A549 (cell line): ENCODE results near the gene ATXN10. TPM values are rescaled to one million over a fixed set of nuclear protein-coding genes. Genes with fewer than 3 reads are reported as not detected.

Experiments used
- ATAC-seq, 2 experiments: fragments of 200-7000 bp in 1 of 2; fragments of >200 bp in 1 of 2; cut with Nextera tagmentation in 1 of 2; cut with Tn5 transposase in 1 of 2; 3 replicates each; pipeline versions ENCODE4 v1.8.0 to v1.9.1; 2018 to 2020; ENCODE audit warnings: mild to moderate bottlenecking in 1 of 2, moderate library complexity in 1 of 2
- CTCF ChIA-PET: fragments of 300-600 bp; sonication (Branson Sonifier 250); formaldehyde crosslinking; extraction: SDS; loops from one replicate; lab custom pipeline; 2021; ENCODE audit warnings: antibody characterized with exemption, inconsistent platforms; lab: Yijun Ruan, JAX
- POLR2A ChIA-PET: fragments of 350-600 bp; formaldehyde crosslinking; extraction: SDS; loops from one replicate; lab custom pipeline; 2021; ENCODE audit warnings: antibody characterized with exemption, inconsistent platforms; lab: Yijun Ruan, JAX
- DNase-seq, 2 experiments: peaks; one replicate each; pipeline versions ENCODE4 v3.0.0 to v3.0.0-alpha.2; 2011 to 2016; ENCODE audit warnings: low read depth in 1 of 2, low spot score in 1 of 2
- FAIRE-seq: peaks from 2 replicates; lab custom pipeline; 2011; peaks lifted over from hg19 to GRCh38; lab: Jason Lieb, UNC
- H3K27ac ChIP-seq, 2 experiments: fragments of >200 bp; sonication (Bioruptor Twin); formaldehyde crosslinking; 3 replicates each; pipeline ENCODE4 v1.5.1; 2016 to 2017
- H3K4me1 ChIP-seq: fragments of >200 bp; sonication (Bioruptor Twin); formaldehyde crosslinking; 3 replicates; pipeline ENCODE4 v1.6.1; 2016
- H3K4me2 ChIP-seq: fragments of >200 bp; sonication (Bioruptor Twin); formaldehyde crosslinking; 3 replicates; pipeline ENCODE4 v1.6.1; 2016
- H3K4me3 ChIP-seq: fragments of >200 bp; sonication (Bioruptor Twin); formaldehyde crosslinking; 3 replicates; pipeline ENCODE4 v1.5.1; 2016
- H3K9me3 ChIP-seq: fragments of >200 bp; sonication (Bioruptor Twin); formaldehyde crosslinking; 3 replicates; pipeline ENCODE4 v1.6.1; 2016
- CBX8 ChIP-seq: fragments of 200-600 bp; sonication (generic); IDR thresholded peaks from 2 replicates; pipeline ENCODE4 v1.6.1; 2016
- ESRRA ChIP-seq: fragments of 150-350 bp; IDR thresholded peaks from 2 replicates; pipeline ENCODE4 v1.6.1; 2014; ENCODE audit warnings: mild to moderate bottlenecking, low read length, borderline replicate concordance
- FOSL2 ChIP-seq, 2 experiments: fragments of 450-650 bp in 1 of 2; fragments of >200 bp in 1 of 2; sonication (Bioruptor Twin) in 1 of 2; formaldehyde crosslinking; IDR thresholded peaks; 2 replicates each; pipeline versions ENCODE4 v1.5.0 to v1.6.1; 2016 to 2020; ENCODE audit warnings: mild to moderate bottlenecking in 1 of 2, moderate library complexity in 1 of 2
- HOXB13 ChIP-seq: fragments of 250-450 bp; sonication (Bioruptor Pico); IDR thresholded peaks from 2 replicates; pipeline ENCODE4 v1.5.0; 2020; ENCODE audit warnings: low read depth, mild to moderate bottlenecking, moderate library complexity
- JUN ChIP-seq, 2 experiments: fragments of >200 bp; sonication (Bioruptor Twin); formaldehyde crosslinking; IDR thresholded peaks; 2 replicates in 1 of 2; 3 replicates in 1 of 2; pipeline ENCODE4 v1.6.1; 2016 to 2017
- JUNB ChIP-seq: fragments of >200 bp; sonication (Bioruptor Twin); formaldehyde crosslinking; IDR thresholded peaks from 2 replicates; pipeline ENCODE4 v1.6.1; 2016
- KDM5A ChIP-seq: fragments of 200-600 bp; sonication (generic); IDR thresholded peaks from 2 replicates; pipeline ENCODE4 v1.6.1; 2016; ENCODE audit warnings: antibody characterized with exemption, mild to moderate bottlenecking
- POLR2A ChIP-seq: IDR thresholded peaks from 2 replicates; pipeline ENCODE4 v1.6.1; 2012; ENCODE audit warnings: mild to moderate bottlenecking, low read length
- RAD21 ChIP-seq, 2 experiments: fragments of >200 bp in 1 of 2; sonication (Bioruptor Twin) in 1 of 2; formaldehyde crosslinking in 1 of 2; IDR thresholded peaks in 1 of 2; conservative IDR thresholded peaks in 1 of 2; 2 replicates in 1 of 2; 3 replicates in 1 of 2; pipeline ENCODE4 v1.6.1; 2012 to 2018; ENCODE audit warnings: inconsistent platforms in 1 of 2
- RARB ChIP-seq: fragments of 250-450 bp; sonication (Bioruptor Pico); IDR thresholded peaks from 2 replicates; pipeline ENCODE4 v1.8.0; 2021; ENCODE audit warnings: mild to moderate bottlenecking, moderate library complexity
- RCOR1 ChIP-seq: fragments of 150-350 bp; IDR thresholded peaks from 2 replicates; pipeline ENCODE4 v1.6.1; 2014; ENCODE audit warnings: antibody characterized with exemption, low read length, low read depth
- SMC3 ChIP-seq: fragments of >200 bp; sonication (Bioruptor Twin); formaldehyde crosslinking; IDR thresholded peaks from 3 replicates; pipeline ENCODE4 v1.6.1; 2018; ENCODE audit warnings: inconsistent platforms
- TFCP2L1 ChIP-seq: fragments of 250-450 bp; sonication (Bioruptor Pico); IDR thresholded peaks from 2 replicates; pipeline ENCODE4 v1.5.0; 2021; ENCODE audit warnings: mild to moderate bottlenecking
- ZC3H11A ChIP-seq: fragments of 450-650 bp; IDR thresholded peaks from 2 replicates; pipeline ENCODE4 v1.6.1; 2014; ENCODE audit warnings: antibody characterized with exemption, mild to moderate bottlenecking
- ZFP36 ChIP-seq: fragments of 450-650 bp; IDR thresholded peaks from 2 replicates; pipeline ENCODE4 v1.6.1; 2014; ENCODE audit warnings: borderline replicate concordance; ENCODE audit not compliant: partially characterized antibody
- ZNF302 ChIP-seq: fragments of 250-450 bp; sonication (Bioruptor Pico); IDR thresholded peaks from 2 replicates; pipeline ENCODE4 v1.9.0; 2021; ENCODE audit warnings: inconsistent platforms, mild to moderate bottlenecking, moderate library complexity
- WGBS: methylation state at CpG from one replicate; pipeline ENCODE4 v1.1.6; 2017; ENCODE audit errors: missing lambda C conversion rate; 5-methylcytosine and 5-hydroxymethylcytosine counted together
- polyA plus RNA-seq, 4 experiments: library from polyadenylated mRNA; depleted of rRNA in 3 of 4; stranded (reverse); fragments of >200 nt; fragmentation: RNase III in 1 of 4; extraction: RNeasy Plus Mini Kit Qiagen cat#74134 plus additional on column Dnase treatment in 1 of 4; gene quantifications; 2 replicates in 3 of 4; 3 replicates in 1 of 4; pipeline ENCODE4 v1.2.3, GENCODE V29; 2011 to 2017
- TF ChIP-seq, protein P1 (sequence below): fragments of >200 bp; sonication (Bioruptor Twin); formaldehyde crosslinking; IDR thresholded peaks from 3 replicates; pipeline ENCODE4 v1.5.1; 2016
- TF ChIP-seq, protein P2 (sequence below): fragments of 450-650 bp; IDR thresholded peaks from 2 replicates; pipeline ENCODE4 v1.6.1; 2014; ENCODE audit warnings: antibody characterized with exemption
- TF ChIP-seq, protein P3 (sequence below): fragments of 250-450 bp; sonication (Bioruptor Pico); IDR thresholded peaks from 2 replicates; pipeline ENCODE4 v1.5.0; 2020; ENCODE audit warnings: low read depth, mild to moderate bottlenecking, moderate library complexity

The ATXN10 gene
- polyA plus RNA-seq, 2 of the 4 experiments (the other 2 are of a cell fraction) = 126 to 281 TPM

DNA sequence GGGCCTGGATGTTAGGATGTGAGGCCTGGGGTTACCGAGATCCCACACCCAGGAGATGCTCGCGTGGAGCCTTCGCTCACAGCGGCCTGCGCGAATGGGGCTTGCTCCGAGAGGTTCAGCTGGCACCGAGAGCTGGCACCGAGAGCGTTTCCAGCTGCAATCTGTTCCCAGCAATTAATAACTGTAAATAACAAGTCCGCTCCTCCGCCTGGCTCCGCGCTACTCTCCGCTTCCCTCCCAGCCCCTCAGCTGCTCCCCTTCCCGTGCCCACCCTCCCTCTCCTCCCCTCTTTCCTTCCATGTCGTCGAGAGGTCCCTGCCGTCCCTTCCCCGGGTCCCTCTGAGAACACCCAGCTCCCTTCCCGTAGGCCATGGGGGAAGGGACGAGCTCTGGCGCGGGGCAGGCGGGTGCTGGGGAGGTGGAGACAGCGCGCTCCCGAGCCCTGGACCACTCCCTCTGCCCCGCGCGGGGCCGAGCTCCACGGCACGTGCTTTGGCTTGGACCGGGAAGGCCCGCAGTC lies 194.6 kb downstream of the ATXN10 start:
- H3K27ac ChIP-seq = no peak overlapping the region
- DNase-seq = no peak
- peaks cover 7% of the 10 kb centered on the region; the same call in 1 of the 3 replicates for H3K9me3 ChIP-seq
- 95% methylated on average over 16 of the region's 37 CpGs for WGBS
- no peak overlapping the region for H3K4me2 ChIP-seq
- ChIA-PET CTCF (interaction anchor here (0.6 kb wide), 1 partner anchor 35 kb away, joined by 3 read pairs; no protein-coding TSS in a partner anchor), POLR2A (no interaction called here)
- TF ChIP-seq RCOR1 (no peak), POLR2A (no peak), TFCP2L1 (CRISPR knock-in tag) (no peak), CBX8 (no peak), ZNF302 (no peak), KDM5A (no peak), ZFP36 (no peak)
- TF ChIP-seq, protein P1, sequence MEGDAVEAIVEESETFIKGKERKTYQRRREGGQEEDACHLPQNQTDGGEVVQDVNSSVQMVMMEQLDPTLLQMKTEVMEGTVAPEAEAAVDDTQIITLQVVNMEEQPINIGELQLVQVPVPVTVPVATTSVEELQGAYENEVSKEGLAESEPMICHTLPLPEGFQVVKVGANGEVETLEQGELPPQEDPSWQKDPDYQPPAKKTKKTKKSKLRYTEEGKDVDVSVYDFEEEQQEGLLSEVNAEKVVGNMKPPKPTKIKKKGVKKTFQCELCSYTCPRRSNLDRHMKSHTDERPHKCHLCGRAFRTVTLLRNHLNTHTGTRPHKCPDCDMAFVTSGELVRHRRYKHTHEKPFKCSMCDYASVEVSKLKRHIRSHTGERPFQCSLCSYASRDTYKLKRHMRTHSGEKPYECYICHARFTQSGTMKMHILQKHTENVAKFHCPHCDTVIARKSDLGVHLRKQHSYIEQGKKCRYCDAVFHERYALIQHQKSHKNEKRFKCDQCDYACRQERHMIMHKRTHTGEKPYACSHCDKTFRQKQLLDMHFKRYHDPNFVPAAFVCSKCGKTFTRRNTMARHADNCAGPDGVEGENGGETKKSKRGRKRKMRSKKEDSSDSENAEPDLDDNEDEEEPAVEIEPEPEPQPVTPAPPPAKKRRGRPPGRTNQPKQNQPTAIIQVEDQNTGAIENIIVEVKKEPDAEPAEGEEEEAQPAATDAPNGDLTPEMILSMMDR = no peak
- TF ChIP-seq, protein P2, sequence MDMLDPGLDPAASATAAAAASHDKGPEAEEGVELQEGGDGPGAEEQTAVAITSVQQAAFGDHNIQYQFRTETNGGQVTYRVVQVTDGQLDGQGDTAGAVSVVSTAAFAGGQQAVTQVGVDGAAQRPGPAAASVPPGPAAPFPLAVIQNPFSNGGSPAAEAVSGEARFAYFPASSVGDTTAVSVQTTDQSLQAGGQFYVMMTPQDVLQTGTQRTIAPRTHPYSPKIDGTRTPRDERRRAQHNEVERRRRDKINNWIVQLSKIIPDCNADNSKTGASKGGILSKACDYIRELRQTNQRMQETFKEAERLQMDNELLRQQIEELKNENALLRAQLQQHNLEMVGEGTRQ = no peak
- TF ChIP-seq, protein P3, sequence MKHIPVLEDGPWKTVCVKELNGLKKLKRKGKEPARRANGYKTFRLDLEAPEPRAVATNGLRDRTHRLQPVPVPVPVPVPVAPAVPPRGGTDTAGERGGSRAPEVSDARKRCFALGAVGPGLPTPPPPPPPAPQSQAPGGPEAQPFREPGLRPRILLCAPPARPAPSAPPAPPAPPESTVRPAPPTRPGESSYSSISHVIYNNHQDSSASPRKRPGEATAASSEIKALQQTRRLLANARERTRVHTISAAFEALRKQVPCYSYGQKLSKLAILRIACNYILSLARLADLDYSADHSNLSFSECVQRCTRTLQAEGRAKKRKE (CRISPR knock-in tag) = no peak
- no peak overlapping the region for H3K4me3 ChIP-seq
- ATAC-seq = no peak
- H3K4me1 ChIP-seq = peaks cover 19% of the 10 kb centered on the region
- no peak for FAIRE-seq

DNA sequence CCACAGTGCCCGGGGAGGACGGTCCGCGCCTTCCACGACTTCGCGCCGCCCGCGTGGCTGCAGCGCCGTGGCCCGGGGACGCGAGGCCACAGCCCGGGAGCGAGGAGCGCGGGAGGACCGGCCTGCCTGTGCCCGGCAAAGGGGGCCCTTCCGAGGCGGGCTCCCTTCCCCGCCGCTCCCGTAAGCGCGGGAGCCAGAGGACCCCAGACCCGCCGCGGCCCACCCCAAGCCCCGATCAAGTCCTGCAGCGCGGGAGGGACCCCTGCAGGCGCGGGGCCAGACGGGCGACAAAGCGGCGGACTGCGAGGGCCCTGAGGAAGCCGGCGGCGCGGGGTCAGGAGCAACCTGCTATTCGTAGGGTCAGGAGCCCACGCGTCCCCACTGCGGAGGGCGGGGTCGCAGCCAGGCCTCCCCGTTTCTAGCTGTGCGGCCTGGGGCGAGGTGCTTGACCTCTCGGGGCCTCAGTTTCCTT lies 195.0 kb downstream of the ATXN10 start:
- DNase-seq (no peak), FAIRE-seq (no peak), ATAC-seq (no peak)
- POLR2A ChIA-PET = no interaction called here
- peaks cover 18% of the 10 kb centered on the region for H3K4me1 ChIP-seq
- peaks cover 7% of the 10 kb centered on the region; the same call in 1 of the 3 replicates for H3K9me3 ChIP-seq
- no peak overlapping the region for H3K4me2 ChIP-seq
- H3K4me3 ChIP-seq = no peak overlapping the region
- no peak for TF ChIP-seq SMC3
- TF ChIP-seq ZFP36 = no peak
- no peak for TF ChIP-seq HOXB13 (CRISPR knock-in tag)
- no peak for TF ChIP-seq ESRRA
- no peak for TF ChIP-seq FOSL2 (IDR thresholded peaks at IDR 0.05)
- TF ChIP-seq FOSL2 (CRISPR knock-in tag; IDR thresholded peaks at IDR 0.05) = no peak
- no peak for TF ChIP-seq JUN (IDR thresholded peaks at IDR 0.05)
- no peak for TF ChIP-seq ZC3H11A
- TF ChIP-seq, all 56 proteins: peak for 0
- WGBS = 95% methylated on average over 17 of the region's 55 CpGs
- CTCF ChIA-PET = no interaction called here
- H3K27ac ChIP-seq = no peak overlapping the region

DNA sequence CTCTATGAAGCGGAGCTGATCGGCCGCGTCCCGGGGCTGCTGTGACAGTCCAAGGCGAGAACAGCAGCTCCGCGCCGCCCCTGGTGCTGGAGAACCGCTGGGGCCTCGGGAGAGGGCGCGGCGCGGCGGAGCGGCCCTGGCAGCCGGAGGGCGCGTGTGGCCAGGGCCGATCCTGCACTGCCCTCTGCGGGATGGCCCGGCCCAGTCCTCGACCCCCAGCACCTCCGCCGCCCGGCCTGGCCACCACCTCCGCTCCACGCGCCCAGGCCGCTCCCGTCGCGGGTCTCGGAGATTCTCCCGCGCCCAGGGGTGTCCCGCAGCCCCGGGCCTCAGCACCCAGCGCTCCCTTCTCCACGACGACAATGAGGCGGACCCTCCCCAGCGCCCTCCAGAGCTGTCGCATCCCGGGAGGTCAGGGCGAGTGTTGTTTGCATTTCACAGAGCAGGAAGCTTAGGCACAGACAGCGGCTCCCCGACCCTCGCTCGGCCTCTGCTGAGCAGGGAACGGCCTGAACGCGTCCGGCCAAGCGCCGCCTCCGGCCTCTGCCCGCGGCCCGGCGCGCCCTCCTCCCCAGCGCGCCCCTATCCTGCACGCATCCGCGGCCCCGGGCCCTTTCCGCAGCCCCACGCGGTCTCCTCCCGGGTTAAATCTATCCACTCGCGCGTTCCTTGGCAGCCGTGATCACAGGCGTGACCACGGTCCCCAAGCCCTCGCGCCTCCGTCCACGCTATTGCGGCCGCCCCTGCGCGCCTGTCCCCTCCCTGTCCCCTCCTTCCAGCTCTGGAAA lies 195.7 kb downstream of the ATXN10 start:
- WGBS = 93% methylated on average over 79 of the region's 87 CpGs
- no peak overlapping the region for H3K27ac ChIP-seq
- peaks cover 8% of the 10 kb centered on the region; the same call in 2 of the 3 replicates for H3K9me3 ChIP-seq
- CTCF ChIA-PET = no interaction called here
- no peak overlapping the region for H3K4me2 ChIP-seq
- no peak for TF ChIP-seq RAD21 (conservative IDR thresholded peaks at IDR 0.05 in 1 of 2, IDR thresholded peaks at IDR 0.05 in 1 of 2)
- no peak for TF ChIP-seq RARB (CRISPR knock-in tag)
- TF ChIP-seq JUNB = no peak
- TF ChIP-seq, all 56 proteins: peak for 0
- no peak for DNase-seq
- Histone ChIP-seq H3K4me3 (no peak overlapping the region), H3K4me1 (peaks cover 18% of the 10 kb centered on the region)
- FAIRE-seq = no peak
- no peak for ATAC-seq
- POLR2A ChIA-PET = no interaction called here
